Activated T-helper 17 cell treated with anti-CD3 and anti-CD28 coated beads, Interleukin-2, amount 50 U/mL, for 72 hours (primary cell): ENCODE measurements around the gene WDFY3. TPM values are rescaled to one million over a fixed set of nuclear protein-coding genes. Genes with fewer than 3 reads are reported as not detected.
"Not testable (repeated sequence)": the region's sequence is repeated elsewhere in the genome, so short reads cannot be mapped to it uniquely, and the experiment has no call there.

Experiments used
- ATAC-seq: fragments of 150-1000 bp; cut with Tn5 transposase; replicated peaks from 2 replicates; pipeline ENCODE4 v1.10.0; 2021; ENCODE audit warnings: mild to moderate bottlenecking, moderate library complexity
- H3K27ac Mint-ChIP-seq: one replicate; pipeline ENCODE4 v1.8.0; 2022; ENCODE audit warnings: mixed read lengths
- H3K27me3 Mint-ChIP-seq: one replicate; pipeline ENCODE4 v1.8.0; 2022; ENCODE audit warnings: mixed read lengths
- H3K36me3 Mint-ChIP-seq: one replicate; pipeline ENCODE4 v1.8.0; 2022; ENCODE audit warnings: low read depth, mild to moderate bottlenecking, mixed read lengths
- H3K4me1 Mint-ChIP-seq: one replicate; pipeline ENCODE4 v1.8.0; 2022; ENCODE audit warnings: mixed read lengths
- H3K4me3 Mint-ChIP-seq: one replicate; pipeline ENCODE4 v1.8.0; 2022; ENCODE audit warnings: mild to moderate bottlenecking, mixed read lengths
- H3K9me3 Mint-ChIP-seq: one replicate; pipeline ENCODE4 v1.8.0; 2022; ENCODE audit warnings: mixed read lengths
- total RNA-seq, 2 donors: library from RNA; stranded (reverse); gene quantifications; one replicate each; pipeline ENCODE4 v1.2.3, GENCODE V29; 2022

Gene WDFY3
- total RNA-seq, 2 donors from 2014 or later: 2.1 to 2.3 TPM

DNA sequence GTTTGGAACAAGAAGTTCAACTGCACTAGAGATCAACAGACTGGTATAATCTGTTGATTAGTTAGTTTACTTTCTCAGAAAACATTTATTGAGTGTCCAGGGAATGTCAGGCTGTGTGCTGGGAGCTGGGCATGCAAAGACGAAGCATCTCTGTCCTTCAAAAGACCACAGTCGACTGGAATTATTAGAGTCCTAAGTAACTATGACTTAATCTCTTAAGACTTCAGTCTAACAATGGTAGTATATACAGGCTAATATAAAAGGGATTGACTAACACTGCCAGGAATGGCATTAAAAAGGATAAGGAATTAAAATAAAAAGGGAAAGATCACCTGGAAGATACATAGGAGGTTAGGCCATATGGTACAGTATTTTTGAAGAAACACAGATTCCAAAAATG, 128.7 kb downstream of the WDFY3 start:
- Mint-ChIP-seq H3K27ac (no peak overlapping the region), H3K4me1 (no peaks in the 10 kb centered on the region), H3K36me3 (no peaks in the 10 kb centered on the region), H3K4me3 (no peak overlapping the region), H3K9me3 (no peaks in the 10 kb centered on the region), H3K27me3 (no peaks in the 10 kb centered on the region)
- ATAC-seq: no peak

GRCh38 chr4:84829633-84830032, 136.9 kb downstream of the WDFY3 start:
- not testable (repeated sequence) for H3K36me3 Mint-ChIP-seq, H3K27ac Mint-ChIP-seq, H3K9me3 Mint-ChIP-seq, H3K27me3 Mint-ChIP-seq, H3K4me1 Mint-ChIP-seq, H3K4me3 Mint-ChIP-seq, ATAC-seq

GRCh38 chr4:84826681-84827080, 139.8 kb downstream of the WDFY3 start:
- no peaks in the 10 kb centered on the region for H3K4me1 Mint-ChIP-seq
- no peaks in the 10 kb centered on the region for H3K9me3 Mint-ChIP-seq
- no peaks in the 10 kb centered on the region for H3K36me3 Mint-ChIP-seq
- no peak for ATAC-seq
- no peak overlapping the region for H3K4me3 Mint-ChIP-seq
- peaks cover 3% of the 10 kb centered on the region for H3K27me3 Mint-ChIP-seq
- H3K27ac Mint-ChIP-seq: no peak overlapping the region

- no peaks in the 10 kb centered on the region for H3K9me3 Mint-ChIP-seq
- H3K27me3 Mint-ChIP-seq: peaks cover 3% of the 10 kb centered on the region
- no peak overlapping the region for H3K27ac Mint-ChIP-seq
- no peaks in the 10 kb centered on the region for H3K36me3 Mint-ChIP-seq
- no peaks in the 10 kb centered on the region for H3K4me1 Mint-ChIP-seq
- ATAC-seq: no peak
- H3K4me3 Mint-ChIP-seq: no peak overlapping the region
These were observed 140.7 kb downstream of the WDFY3 start for GRCh38 chr4:84825701-84826341.

GRCh38 chr4:84821064-84821463, 145.4 kb downstream of the WDFY3 start:
- Mint-ChIP-seq H3K36me3 (no peaks in the 10 kb centered on the region), H3K27me3 (peaks cover 3% of the 10 kb centered on the region), H3K4me1 (no peaks in the 10 kb centered on the region)

DNA sequence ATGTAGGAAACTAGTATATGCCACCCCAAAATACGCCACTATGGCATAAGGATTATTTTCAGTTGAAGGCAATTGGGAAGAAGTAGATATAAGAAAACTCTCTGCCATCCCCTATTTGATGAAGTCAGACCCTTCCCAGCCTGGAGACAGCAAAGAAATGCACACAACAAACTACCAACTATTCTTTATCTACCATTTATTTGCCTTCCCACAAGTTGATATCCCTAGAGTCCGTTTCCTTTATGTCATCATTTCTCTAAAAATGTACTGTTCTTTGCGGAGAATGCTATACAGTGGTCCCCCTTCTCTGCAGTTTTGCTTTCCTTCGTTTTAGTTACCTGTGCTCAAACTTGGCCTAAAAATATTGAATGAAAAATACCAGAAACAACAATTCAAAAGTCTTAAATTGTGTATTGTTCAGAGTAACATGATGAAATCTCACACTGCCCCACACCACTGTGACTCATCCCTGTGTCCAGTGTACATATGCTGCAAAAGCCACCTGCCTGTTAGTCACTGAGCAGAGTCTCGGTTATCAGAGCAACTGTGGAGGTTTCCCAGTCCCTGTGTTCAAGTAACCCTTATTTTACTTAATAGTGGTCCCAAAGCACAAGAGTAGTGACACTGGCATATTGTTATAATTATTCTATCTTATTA, 152.3 kb downstream of the WDFY3 start:
- no peak overlapping the region for H3K27ac Mint-ChIP-seq
- no peaks in the 10 kb centered on the region for H3K9me3 Mint-ChIP-seq
- no peaks in the 10 kb centered on the region for H3K27me3 Mint-ChIP-seq
- H3K36me3 Mint-ChIP-seq: no peaks in the 10 kb centered on the region
- no peak for ATAC-seq
- no peak overlapping the region for H3K4me3 Mint-ChIP-seq
- no peaks in the 10 kb centered on the region for H3K4me1 Mint-ChIP-seq

More at GRCh38 chr4:84821064-84821463, 145.4 kb downstream of the WDFY3 start:
- no peaks in the 10 kb centered on the region for H3K9me3 Mint-ChIP-seq
- no peak overlapping the region for H3K4me3 Mint-ChIP-seq
- no peak for ATAC-seq
- no peak overlapping the region for H3K27ac Mint-ChIP-seq

DNA sequence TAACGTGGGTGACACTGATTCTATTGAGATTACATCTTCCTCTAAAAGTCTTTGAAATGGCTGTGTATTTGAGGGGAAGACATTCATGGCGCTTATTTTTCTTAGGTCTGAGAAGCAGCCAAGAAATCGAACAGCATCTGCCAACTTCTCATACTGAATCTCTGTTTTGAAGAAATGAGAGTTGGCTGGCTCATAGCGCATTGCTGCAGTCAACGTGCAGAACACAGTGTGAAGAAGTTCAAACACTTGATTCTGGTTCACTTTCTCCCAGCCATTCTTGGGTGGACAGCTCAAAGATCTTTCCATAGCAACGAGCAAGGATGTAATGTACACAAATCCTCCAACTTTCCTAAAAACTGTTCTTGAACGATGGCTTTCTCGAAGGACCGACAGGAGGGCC, 156.5 kb downstream of the WDFY3 start:
- H3K9me3 Mint-ChIP-seq: no peaks in the 10 kb centered on the region
- H3K27me3 Mint-ChIP-seq: no peaks in the 10 kb centered on the region
- no peak overlapping the region for H3K27ac Mint-ChIP-seq
- no peak for ATAC-seq
- no peaks in the 10 kb centered on the region for H3K36me3 Mint-ChIP-seq
- no peaks in the 10 kb centered on the region for H3K4me1 Mint-ChIP-seq
- no peak overlapping the region for H3K4me3 Mint-ChIP-seq

DNA sequence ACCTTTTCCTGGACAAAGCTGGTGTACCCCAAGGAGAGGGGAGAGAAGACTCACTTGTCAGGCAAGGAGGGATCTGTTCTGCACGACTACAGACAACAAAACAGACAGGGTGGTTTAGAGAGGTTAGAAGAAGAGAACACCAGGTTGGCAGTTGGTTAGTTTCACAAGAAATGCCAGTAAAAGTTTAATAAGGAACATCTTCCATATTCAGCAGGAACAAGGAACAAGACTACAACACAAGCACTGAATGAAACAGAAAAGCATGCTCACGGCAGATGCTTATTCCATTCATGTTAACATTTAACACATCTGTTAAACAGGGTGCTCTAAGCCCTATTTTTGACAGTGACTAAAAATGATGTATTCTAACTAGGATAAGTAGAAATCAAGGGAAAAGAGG, 158.2 kb downstream of the WDFY3 start:
- Mint-ChIP-seq H3K9me3 (no peaks in the 10 kb centered on the region), H3K36me3 (no peaks in the 10 kb centered on the region), H3K4me3 (no peak overlapping the region), H3K27ac (no peak overlapping the region), H3K4me1 (no peaks in the 10 kb centered on the region), H3K27me3 (no peaks in the 10 kb centered on the region)
- ATAC-seq: no peak

GRCh38 chr4:84806541-84806940, 159.9 kb downstream of the WDFY3 start:
- not testable (repeated sequence) for H3K4me1 Mint-ChIP-seq, H3K9me3 Mint-ChIP-seq, H3K36me3 Mint-ChIP-seq, H3K4me3 Mint-ChIP-seq, H3K27ac Mint-ChIP-seq, ATAC-seq, H3K27me3 Mint-ChIP-seq

DNA sequence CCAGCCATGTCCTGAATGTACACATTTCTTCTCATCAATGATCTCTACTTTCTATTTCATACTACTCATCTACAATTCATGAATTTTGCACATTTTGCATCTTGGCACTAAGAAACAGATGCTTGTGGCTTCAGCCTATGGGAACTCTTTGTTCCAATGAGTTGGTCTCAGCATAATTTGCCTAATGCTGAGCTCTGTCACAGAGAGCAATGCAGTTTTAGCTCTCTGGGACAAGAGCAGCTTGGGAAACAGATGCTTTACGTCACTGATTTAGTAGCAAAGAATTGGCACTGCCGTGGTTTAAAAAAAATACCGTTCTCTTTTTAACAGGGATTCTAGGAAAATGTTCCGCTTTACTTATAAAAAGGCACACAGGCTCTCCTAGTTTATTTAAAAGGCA, 162.4 kb downstream of the WDFY3 start:
- no peaks in the 10 kb centered on the region for H3K27me3 Mint-ChIP-seq
- H3K9me3 Mint-ChIP-seq: no peaks in the 10 kb centered on the region
- no peak overlapping the region for H3K4me3 Mint-ChIP-seq
- no peaks in the 10 kb centered on the region for H3K36me3 Mint-ChIP-seq
- no peak for ATAC-seq
- no peaks in the 10 kb centered on the region for H3K4me1 Mint-ChIP-seq
- H3K27ac Mint-ChIP-seq: no peak overlapping the region

DNA sequence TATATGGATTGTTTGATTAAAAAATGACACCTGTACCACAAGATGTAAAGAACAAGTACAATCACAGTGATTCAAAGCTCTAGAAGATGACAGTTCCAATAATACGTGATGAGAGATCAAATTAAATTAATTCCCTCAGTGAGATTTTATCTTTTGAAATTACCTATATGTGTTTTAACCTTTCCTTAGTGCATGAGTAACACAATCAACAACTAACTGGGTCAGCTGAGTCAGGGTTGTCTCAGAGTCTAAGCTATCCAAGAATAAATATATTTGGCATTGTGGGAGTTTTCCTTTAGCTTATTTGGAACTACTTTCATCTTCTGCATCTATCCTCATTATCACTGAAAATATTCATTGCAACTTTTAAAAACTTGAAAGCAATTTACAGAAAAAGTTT, 162.8 kb downstream of the WDFY3 start:
- Mint-ChIP-seq H3K9me3 (no peaks in the 10 kb centered on the region), H3K27me3 (no peaks in the 10 kb centered on the region), H3K36me3 (no peaks in the 10 kb centered on the region), H3K27ac (no peak overlapping the region), H3K4me3 (no peak overlapping the region), H3K4me1 (no peaks in the 10 kb centered on the region)
- ATAC-seq: no peak

DNA sequence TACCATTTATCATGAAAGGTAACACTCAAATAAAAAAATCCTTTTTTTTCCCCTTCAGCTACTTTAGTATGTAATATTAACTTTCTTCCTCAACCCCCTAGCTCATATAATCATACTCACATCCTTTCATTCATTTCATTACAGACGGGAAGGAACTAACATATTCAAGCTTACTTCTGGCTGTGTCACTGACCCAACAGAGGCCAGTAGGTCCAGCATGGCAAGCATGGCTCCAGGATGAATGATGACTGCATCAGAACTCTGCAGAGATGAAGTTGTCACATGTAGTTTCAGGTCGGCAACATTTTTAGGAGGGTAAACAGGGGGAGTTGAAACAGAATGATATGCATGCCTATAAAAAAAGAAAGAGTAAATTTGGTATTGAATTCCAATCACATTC, 163.4 kb downstream of the WDFY3 start:
- no peaks in the 10 kb centered on the region for H3K4me1 Mint-ChIP-seq
- no peak overlapping the region for H3K4me3 Mint-ChIP-seq
- no peak overlapping the region for H3K27ac Mint-ChIP-seq
- H3K36me3 Mint-ChIP-seq: no peaks in the 10 kb centered on the region
- H3K9me3 Mint-ChIP-seq: no peaks in the 10 kb centered on the region
- ATAC-seq: no peak
- no peaks in the 10 kb centered on the region for H3K27me3 Mint-ChIP-seq

DNA sequence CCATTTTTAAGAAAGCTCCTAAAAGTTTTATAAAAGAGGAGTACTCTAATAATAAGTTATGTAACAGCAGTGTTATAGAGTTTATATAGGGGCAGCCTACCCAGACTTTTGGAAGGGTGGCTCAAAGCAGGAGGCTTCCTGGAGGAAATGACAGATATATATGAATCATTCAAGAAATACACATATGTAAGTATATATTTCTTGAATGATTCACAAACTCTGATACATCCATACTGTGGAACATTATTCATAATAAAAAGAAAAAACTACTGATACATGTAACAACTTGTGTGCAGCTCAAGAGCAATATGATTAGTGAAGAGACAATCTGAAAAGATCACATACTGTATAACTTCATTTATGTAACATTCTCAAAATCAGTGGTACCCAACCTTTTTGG, 166.2 kb downstream of the WDFY3 start:
- Mint-ChIP-seq H3K36me3 (no peaks in the 10 kb centered on the region), H3K4me1 (no peaks in the 10 kb centered on the region), H3K4me3 (no peak overlapping the region), H3K27ac (no peak overlapping the region), H3K9me3 (no peaks in the 10 kb centered on the region), H3K27me3 (no peaks in the 10 kb centered on the region)
- ATAC-seq: peak; percentile 32

DNA sequence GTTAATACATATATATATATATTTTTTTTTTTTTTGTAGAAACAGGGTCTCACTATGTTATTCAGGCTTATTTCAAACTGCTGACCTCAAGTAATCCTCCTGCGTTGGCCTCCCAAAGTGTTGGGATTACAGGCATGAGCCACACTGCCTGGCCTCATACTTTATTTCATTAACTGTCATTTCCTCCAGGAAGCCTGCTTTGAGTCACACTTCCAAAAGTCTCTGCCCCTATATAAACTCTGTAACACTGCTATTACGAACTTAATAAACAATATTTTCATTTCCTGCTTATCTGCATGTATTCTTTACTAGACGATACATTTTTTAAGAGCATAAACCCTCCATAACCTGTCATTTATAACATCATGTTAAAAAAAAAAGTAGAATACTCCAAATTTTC, 167.2 kb downstream of the WDFY3 start:
- Mint-ChIP-seq H3K4me1 (no peaks in the 10 kb centered on the region), H3K36me3 (no peaks in the 10 kb centered on the region), H3K27me3 (no peaks in the 10 kb centered on the region), H3K4me3 (no peak overlapping the region), H3K9me3 (no peaks in the 10 kb centered on the region), H3K27ac (no peak overlapping the region)
- ATAC-seq: no peak

GRCh38 chr4:84796394-84796793, 170.1 kb downstream of the WDFY3 start:
- Mint-ChIP-seq H3K36me3 (no peaks in the 10 kb centered on the region), H3K4me3 (no peak overlapping the region), H3K4me1 (no peaks in the 10 kb centered on the region), H3K9me3 (no peaks in the 10 kb centered on the region), H3K27ac (no peak overlapping the region), H3K27me3 (no peaks in the 10 kb centered on the region)
- ATAC-seq: no peak
